IMR-90 (cell line): ENCODE results near the gene NDUFB10. TPM values are rescaled to one million over a fixed set of nuclear protein-coding genes. Genes with fewer than 3 reads are reported as not detected.

Source experiments
- ATAC-seq: fragments of 200-7000 bp; cut with Tn5 transposase; 2 replicates; pipeline ENCODE4 v1.9.1; 2020; ENCODE audit warnings: low read depth, mild to moderate bottlenecking, moderate library complexity
- BruUV-seq: library from RNA; stranded (reverse); fragments of 400-500 nt; replicated peaks from 2 replicates; lab custom pipeline; 2021; lab: Mats Ljungman, UMichigan
- CTCF ChIA-PET: fragments of 300-600 bp; formaldehyde crosslinking; extraction: SDS; loops from one replicate; lab custom pipeline; 2021; ENCODE audit warnings: antibody characterized with exemption; lab: Yijun Ruan, JAX
- POLR2A ChIA-PET: fragments of 300-600 bp; sonication (Branson Sonifier 250); formaldehyde crosslinking; loops from one replicate; lab custom pipeline; 2022; ENCODE audit warnings: antibody characterized with exemption; ENCODE audit not compliant: unreplicated experiment; lab: Charles Lee
- DNase-seq: peaks from one replicate; pipeline ENCODE4 v3.0.0; 2013
- H2AFZ ChIP-seq: replicated peaks from 2 replicates; pipeline ENCODE3; 2013; ENCODE audit warnings: low read length, mild to moderate bottlenecking; ENCODE audit not compliant: poor library complexity
- H2AK5ac ChIP-seq: 2 replicates; pipeline ENCODE4 v1.6.1; 2013; ENCODE audit warnings: low read depth, low read length, inconsistent platforms
- H2AK9ac ChIP-seq: replicated peaks from 2 replicates; pipeline ENCODE3; 2013; ENCODE audit warnings: mild to moderate bottlenecking, low read depth, low read length, moderate library complexity; ENCODE audit not compliant: poor library complexity
- H2BK120ac ChIP-seq: 2 replicates; pipeline ENCODE4 v1.6.1; 2013; ENCODE audit warnings: low read depth, low read length, inconsistent platforms
- H2BK15ac ChIP-seq: 3 replicates; pipeline ENCODE4 v1.6.1; 2013; ENCODE audit warnings: low read depth, low read length, inconsistent platforms
- H2BK20ac ChIP-seq: 2 replicates; pipeline ENCODE4 v1.6.1; 2013; ENCODE audit warnings: low read depth, mild to moderate bottlenecking, inconsistent platforms, low read length, moderate library complexity
- H2BK5ac ChIP-seq: 2 replicates; pipeline ENCODE4 v1.6.1; 2013; ENCODE audit warnings: mild to moderate bottlenecking, low read depth, low read length, inconsistent platforms; ENCODE audit not compliant: poor library complexity, severe bottlenecking
- H3K14ac ChIP-seq: replicated peaks from 2 replicates; pipeline ENCODE4 v1.6.1; 2013; ENCODE audit warnings: low read depth, low read length, inconsistent platforms
- H3K18ac ChIP-seq: 2 replicates; pipeline ENCODE4 v1.6.1; 2013; ENCODE audit warnings: low read depth, low read length, control low read depth
- H3K23ac ChIP-seq: 2 replicates; pipeline ENCODE4 v1.6.1; 2013; ENCODE audit warnings: low read depth, low read length, inconsistent platforms
- H3K27ac ChIP-seq: 2 replicates; pipeline ENCODE4 v1.5.1; 2013; ENCODE audit warnings: mild to moderate bottlenecking, control low read depth, low read length; ENCODE audit not compliant: insufficient read depth
- H3K27me3 ChIP-seq: 2 replicates; pipeline ENCODE4 v1.6.1; 2013; ENCODE audit warnings: low read length; ENCODE audit not compliant: control insufficient read depth, insufficient read depth
- H3K36me3 ChIP-seq: 2 replicates; pipeline ENCODE4 v1.6.1; 2013; ENCODE audit warnings: low read length, mixed read lengths; ENCODE audit not compliant: control insufficient read depth, insufficient read depth
- H3K4ac ChIP-seq: 2 replicates; pipeline ENCODE4 v1.6.1; 2013; ENCODE audit warnings: low read depth, low read length, inconsistent platforms
- H3K4me1 ChIP-seq: 2 replicates; pipeline ENCODE4 v1.6.1; 2013; ENCODE audit warnings: low read length, mixed read lengths; ENCODE audit not compliant: control insufficient read depth, insufficient read depth
- H3K4me2 ChIP-seq: 2 replicates; pipeline ENCODE4 v1.6.1; 2013; ENCODE audit warnings: low read depth, mild to moderate bottlenecking, control low read depth, low read length, moderate library complexity
- H3K4me3 ChIP-seq: 2 replicates; pipeline ENCODE4 v1.5.1; 2013; ENCODE audit warnings: low read depth, mild to moderate bottlenecking, control low read depth, low read length, moderate library complexity; ENCODE audit not compliant: insufficient read depth
- H3K56ac ChIP-seq: 2 replicates; pipeline ENCODE4 v1.6.1; 2013; ENCODE audit warnings: low read length, inconsistent platforms; ENCODE audit not compliant: insufficient read depth; ENCODE audit errors: extremely low read depth
- H3K79me1 ChIP-seq, 2 experiments: 2 replicates each; pipeline ENCODE4 v1.6.1; 2013; ENCODE audit warnings: low read length in 2 of 2, inconsistent platforms in 1 of 2, low read depth in 1 of 2
- H3K9ac ChIP-seq: 2 replicates; pipeline ENCODE4 v1.6.1; 2013; ENCODE audit warnings: low read depth, low read length, control low read depth
- H3K9me1 ChIP-seq: 2 replicates; pipeline ENCODE4 v1.6.1; 2013; ENCODE audit warnings: low read length, inconsistent platforms; ENCODE audit not compliant: insufficient read depth
- H3K9me3 ChIP-seq: 2 replicates; pipeline ENCODE4 v1.6.1; 2013; ENCODE audit warnings: low read length; ENCODE audit not compliant: control insufficient read depth, insufficient read depth
- H4K20me1 ChIP-seq: 2 replicates; pipeline ENCODE4 v1.6.1; 2013; ENCODE audit warnings: low read length, inconsistent platforms; ENCODE audit not compliant: insufficient read depth
- H4K5ac ChIP-seq: 2 replicates; pipeline ENCODE4 v1.6.1; 2013; ENCODE audit warnings: mild to moderate bottlenecking, low read depth, low read length, control low read depth
- H4K8ac ChIP-seq, 2 experiments: 2 replicates each; pipeline ENCODE4 v1.6.1; 2013; ENCODE audit warnings: low read depth in 2 of 2, low read length in 2 of 2, control low read depth in 1 of 2, inconsistent platforms in 1 of 2
- H4K91ac ChIP-seq: 2 replicates; pipeline ENCODE4 v1.6.1; 2013; ENCODE audit warnings: low read depth, low read length, inconsistent platforms; ENCODE audit not compliant: insufficient read depth
- BHLHE40 ChIP-seq: fragments of 150-350 bp; IDR thresholded peaks from 2 replicates; pipeline ENCODE4 v1.6.1; 2016; ENCODE audit warnings: mild to moderate bottlenecking, low read depth, low read length
- CEBPB ChIP-seq: IDR thresholded peaks from 2 replicates; pipeline ENCODE4 v1.6.1; 2012; ENCODE audit warnings: low read depth, low read length, improper control_type of control experiment
- CTCF ChIP-seq: conservative IDR thresholded peaks from 2 replicates; pipeline ENCODE4 v1.5.1; 2012; ENCODE audit warnings: mild to moderate bottlenecking, low read depth, low read length, improper control_type of control experiment
- FOS ChIP-seq: fragments of 150-350 bp; IDR thresholded peaks from 2 replicates; pipeline ENCODE4 v1.6.1; 2016; ENCODE audit warnings: low read depth, low read length
- MAFK ChIP-seq: IDR thresholded peaks from 2 replicates; pipeline ENCODE4 v1.6.1; 2012; ENCODE audit warnings: low read depth, low read length, improper control_type of control experiment
- MAZ ChIP-seq: IDR thresholded peaks from 2 replicates; pipeline ENCODE4 v1.6.1; 2012; ENCODE audit warnings: low read depth, mild to moderate bottlenecking, low read length, improper control_type of control experiment, moderate library complexity, borderline replicate concordance
- NFE2L2 ChIP-seq: fragments of 150-350 bp; IDR thresholded peaks from 2 replicates; pipeline ENCODE4 v1.6.1; 2016; ENCODE audit warnings: low read depth, mild to moderate bottlenecking, low read length
- POLR2A ChIP-seq: IDR thresholded peaks from 2 replicates; pipeline ENCODE4 v1.6.1; 2012; ENCODE audit warnings: mild to moderate bottlenecking, low read depth, low read length
- RCOR1 ChIP-seq: IDR thresholded peaks from 2 replicates; pipeline ENCODE4 v1.6.1; 2012; ENCODE audit warnings: mild to moderate bottlenecking, low read length, improper control_type of control experiment; ENCODE audit not compliant: insufficient replicate concordance
- RFX5 ChIP-seq: IDR thresholded peaks from 2 replicates; pipeline ENCODE4 v1.8.0; 2012; ENCODE audit warnings: low read depth, mild to moderate bottlenecking, low read length, moderate library complexity
- SMC3 ChIP-seq: fragments of 150-350 bp; IDR thresholded peaks from 2 replicates; pipeline ENCODE4 v1.6.1; 2016; ENCODE audit warnings: low read depth, mild to moderate bottlenecking, antibody characterized with exemption, low read length, moderate library complexity
- USF2 ChIP-seq: fragments of 150-350 bp; IDR thresholded peaks from 2 replicates; pipeline ENCODE4 v1.6.1; 2017; ENCODE audit warnings: mild to moderate bottlenecking, antibody characterized with exemption, low read length, low read depth
- WGBS, 2 experiments: methylation state at CpG; one replicate each; pipeline versions ENCODE4 v1.1.5 to v1.1.7; 2013; ENCODE audit warnings: missing lambda C conversion rate in 2 of 2; ENCODE audit not compliant: insufficient read length in 1 of 2; ENCODE audit errors: extremely low coverage in 2 of 2; 5-methylcytosine and 5-hydroxymethylcytosine counted together
- dilution Hi-C: fragments of 300-500 bp; cut with HindIII; formaldehyde crosslinking; loops from one replicate; pipeline ENCODE4 v1.14.3; 2018; ENCODE audit warnings: low sequenced_read_pairs; ENCODE audit not compliant: unreplicated experiment
- in situ Hi-C: fragments of 300-500 bp; cut with MboI; formaldehyde crosslinking; loops from 3 replicates; pipeline ENCODE4 v1.14.3; 2019; ENCODE audit warnings: low sequenced_read_pairs, inconsistent platforms, mixed read lengths
- intact Hi-C: fragments of 100-400 bp; cut with micrococcal nuclease; formaldehyde crosslinking; loops from 2 replicates; pipeline ENCODE4 v1.10.0; 2022
- polyA plus RNA-seq, 3 experiments: library from polyadenylated mRNA; depleted of rRNA; stranded (reverse); fragments of >200 nt; gene quantifications; 2 replicates each; pipeline ENCODE4 v1.2.3, GENCODE V29; 2012; ENCODE audit warnings: low replicate concordance in 1 of 3
- total RNA-seq: library from RNA; depleted of rRNA; stranded (reverse); fragments of >200 nt; gene quantifications from 2 replicates; pipeline ENCODE4 v1.2.3, GENCODE V29; 2012
- TF ChIP-seq, protein P1 (sequence below): fragments of 150-350 bp; IDR thresholded peaks from 2 replicates; pipeline ENCODE4 v1.6.1; 2016; ENCODE audit warnings: low read depth, mild to moderate bottlenecking, low read length, moderate library complexity, borderline replicate concordance

Gene NDUFB10
- total and polyA plus RNA-seq, 2 of the 4 experiments (the other 2 are of a cell fraction), result 189 to 220 TPM

DNA sequence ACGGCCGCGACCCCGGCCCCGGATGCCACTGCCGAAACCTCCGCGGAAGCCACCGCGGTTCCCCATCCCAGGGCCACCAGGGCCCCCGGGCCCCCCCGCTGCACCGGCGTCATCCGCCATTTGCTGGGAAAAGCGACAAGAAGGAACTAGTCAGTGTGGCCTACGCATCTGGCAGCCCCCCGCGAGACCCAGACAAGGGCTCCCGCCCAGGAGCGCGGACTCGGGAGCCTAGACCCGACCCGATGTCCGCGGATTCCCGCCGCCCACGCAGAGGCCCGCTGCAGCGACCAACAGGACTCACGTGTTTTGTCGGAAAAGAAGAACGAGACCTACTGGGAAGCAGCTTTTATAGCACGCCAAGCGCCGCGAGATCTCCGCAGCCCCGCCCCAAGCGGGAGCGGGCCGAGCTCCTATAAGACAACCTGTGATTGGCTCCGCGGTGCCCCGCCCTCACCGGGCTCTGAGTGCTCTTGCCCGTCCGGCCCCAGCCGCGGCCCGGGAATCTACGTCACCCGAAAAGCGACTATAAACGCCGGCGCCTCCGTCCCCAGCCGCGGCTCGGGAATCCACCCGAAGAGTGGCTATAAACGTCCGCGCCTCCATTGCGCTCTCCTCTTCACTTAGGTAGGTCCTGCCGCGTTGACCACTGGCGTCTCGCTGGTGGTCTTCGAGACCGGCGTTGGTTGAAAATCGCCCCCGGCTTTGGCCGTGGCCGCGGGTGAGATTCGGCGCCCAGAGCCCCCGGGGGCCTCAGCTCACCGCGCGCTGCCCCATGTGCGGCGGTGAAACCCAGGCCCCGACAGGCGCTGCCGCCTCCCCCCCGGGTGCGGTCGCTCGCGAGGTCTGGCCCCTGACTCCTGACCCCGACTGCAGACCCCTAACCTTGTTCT lies 5.4 kb downstream of the NDUFB10 start, which contains the start of gene RPS2:
RPS2 (minus strand) TSS at position 321 of the 890 bp plus-strand sequence; CDS start at position 120, 201 bp downstream.
- intact Hi-C loops, result no loop called here
- peak within 1 kb of the TSS; percentile 92 for H3K27ac ChIP-seq
- H3K9me1 ChIP-seq, result 0 out of 2 replicates have a peak, but pooled peaks cover 4% of the 10 kb centered on the region
- peak within 1 kb of the TSS; percentile 73 for H3K56ac ChIP-seq
- H3K4ac ChIP-seq, result peak within 1 kb of the TSS; percentile 95
- H3K9ac ChIP-seq, result peak within 1 kb of the TSS; percentile 93
- in situ Hi-C loops, result no loop called here
- peaks cover 43% of the 10 kb centered on the region for H4K20me1 ChIP-seq
- peak within 1 kb of the TSS; percentile 87 for H3K4me3 ChIP-seq
- H3K14ac ChIP-seq, result peak within 1 kb of the TSS; percentile 99
- BruUV-seq, result TSS peak; percentile 64
- ChIA-PET POLR2A (interaction anchor here (0.6 to 1.0 kb wide), 4 partner anchors 15 to 176 kb away, joined by 3 to 9 read pairs (median 3); no protein-coding TSS in a partner anchor), CTCF (interaction anchor here (0.9 to 1.0 kb wide), 2 partner anchors 152 to 176 kb away, joined by 3 read pairs; no protein-coding TSS in a partner anchor)
- no peak within 1 kb of the TSS for H2BK20ac ChIP-seq
- dilution Hi-C loops, result no loop called here
- H2BK120ac ChIP-seq, result peak within 1 kb of the TSS; percentile 32; the same call in 1 of the 2 replicates
- H4K8ac ChIP-seq, result peak within 1 kb of the TSS; percentile 73 to 90; a peak in 3 of 4 replicates
- peak within 1 kb of the TSS; percentile 34; the same call in 1 of the 2 replicates for H3K18ac ChIP-seq
- H3K36me3 ChIP-seq, result peaks cover 27% of the 10 kb centered on the region
- peak within 1 kb of the TSS; percentile 91 for H2AK5ac ChIP-seq
- H3K27me3 ChIP-seq, result no peaks in the 10 kb centered on the region
- H4K5ac ChIP-seq, result peak within 1 kb of the TSS; percentile 81
- H3K79me1 ChIP-seq, result peaks cover 3 to 49% of the 10 kb centered on the region in 2 experiments
- ATAC-seq, result peak; percentile 87
- H2AFZ ChIP-seq, result peak within 1 kb of the TSS; percentile 95
- peak within 1 kb of the TSS; percentile 96 for H3K23ac ChIP-seq
- H2AK9ac ChIP-seq, result peak within 1 kb of the TSS; percentile 97
- peak; percentile 98 for DNase-seq
- peak within 1 kb of the TSS; percentile 100 for H3K4me2 ChIP-seq
- H2BK5ac ChIP-seq, result peak within 1 kb of the TSS; percentile 78
- peaks cover 12% of the 10 kb centered on the region for H3K4me1 ChIP-seq
- peak within 1 kb of the TSS; percentile 86 for H4K91ac ChIP-seq
- H3K9me3 ChIP-seq, result no peaks in the 10 kb centered on the region
- no peak within 1 kb of the TSS for H2BK15ac ChIP-seq
- WGBS, 2 experiments, result 1% methylated on average over 69 of the region's 97 CpGs; no CpG with 5 or more reads in 1 of the 2 experiments
- TF ChIP-seq MAFK (no peak), MAZ (peak; percentile 94), SMC3 (no peak), POLR2A (peak; percentile 100), RFX5 (no peak), CTCF (no peak), BHLHE40 (peak; percentile 70; the same call in 1 of the 2 replicates), NFE2L2 (no peak), CEBPB (no peak), RCOR1 (no peak), USF2 (peak; percentile 38; the same call in 1 of the 2 replicates), FOS (no peak)
- TF ChIP-seq, protein P1, sequence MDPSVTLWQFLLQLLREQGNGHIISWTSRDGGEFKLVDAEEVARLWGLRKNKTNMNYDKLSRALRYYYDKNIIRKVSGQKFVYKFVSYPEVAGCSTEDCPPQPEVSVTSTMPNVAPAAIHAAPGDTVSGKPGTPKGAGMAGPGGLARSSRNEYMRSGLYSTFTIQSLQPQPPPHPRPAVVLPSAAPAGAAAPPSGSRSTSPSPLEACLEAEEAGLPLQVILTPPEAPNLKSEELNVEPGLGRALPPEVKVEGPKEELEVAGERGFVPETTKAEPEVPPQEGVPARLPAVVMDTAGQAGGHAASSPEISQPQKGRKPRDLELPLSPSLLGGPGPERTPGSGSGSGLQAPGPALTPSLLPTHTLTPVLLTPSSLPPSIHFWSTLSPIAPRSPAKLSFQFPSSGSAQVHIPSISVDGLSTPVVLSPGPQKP, result no peak
